Keratinocyte (primary cell): ENCODE results near the gene POLR2B. TPM values are rescaled to one million over a fixed set of nuclear protein-coding genes. Genes with fewer than 3 reads are reported as not detected.

ENCODE experiments used
- DNase-seq: peaks from one replicate; pipeline ENCODE4 v3.0.0-alpha.2; 2011; ENCODE audit warnings: low read depth, missing footprints, low spot score
- FAIRE-seq: peaks from 2 replicates; lab custom pipeline; 2011; peaks lifted over from hg19 to GRCh38; lab: Jason Lieb, UNC
- H2AFZ ChIP-seq: 2 replicates; pipeline ENCODE4 v1.6.0; 2012; ENCODE audit warnings: low read length, control low read depth, inconsistent platforms; ENCODE audit not compliant: control insufficient read depth
- H3K27ac ChIP-seq: 2 replicates; pipeline ENCODE4 v1.5.1; 2011; ENCODE audit warnings: low read length; ENCODE audit not compliant: control insufficient read depth, insufficient read depth
- H3K27me3 ChIP-seq: 3 replicates; pipeline ENCODE4 v1.6.0; 2011; ENCODE audit warnings: low read length; ENCODE audit not compliant: control insufficient read depth, insufficient read depth; ENCODE audit errors: extremely low read depth
- H3K36me3 ChIP-seq, 2 experiments: 2 replicates in 1 of 2; 3 replicates in 1 of 2; pipeline ENCODE4 v1.5.1; 2011; ENCODE audit warnings: low read length in 2 of 2, mild to moderate bottlenecking in 1 of 2; ENCODE audit not compliant: control insufficient read depth in 2 of 2, insufficient read depth in 2 of 2; ENCODE audit errors: extremely low read depth in 1 of 2
- H3K4me1 ChIP-seq: 3 replicates; pipeline ENCODE4 v1.5.1; 2011; ENCODE audit warnings: low read length; ENCODE audit not compliant: control insufficient read depth, insufficient read depth; ENCODE audit errors: extremely low read depth
- H3K4me2 ChIP-seq: 3 replicates; pipeline ENCODE4 v1.6.0; 2011; ENCODE audit warnings: low read depth, low read length; ENCODE audit not compliant: control insufficient read depth, insufficient read depth; ENCODE audit errors: extremely low read depth
- H3K4me3 ChIP-seq, 3 experiments: fragments of 200-600 bp in 1 of 3; sonication (generic) in 1 of 3; 2 replicates in 2 of 3; 3 replicates in 1 of 3; pipeline ENCODE4 v1.5.1; 2011 to 2016; ENCODE audit warnings: low read length in 3 of 3, mild to moderate bottlenecking in 3 of 3, control low read depth in 2 of 3, inconsistent platforms in 1 of 3, low read depth in 1 of 3, mixed read lengths in 1 of 3, mixed run types in 1 of 3, moderate library complexity in 1 of 3; ENCODE audit not compliant: control insufficient read depth in 2 of 3, insufficient read depth in 2 of 3; ENCODE audit errors: extremely low read depth in 1 of 3
- H3K79me2 ChIP-seq: 2 replicates; pipeline ENCODE4 v1.6.0; 2012; ENCODE audit warnings: low read length; ENCODE audit not compliant: control insufficient read depth, insufficient read depth
- H3K9ac ChIP-seq: 3 replicates; pipeline ENCODE4 v1.6.0; 2011; ENCODE audit warnings: low read length; ENCODE audit not compliant: control insufficient read depth, insufficient read depth; ENCODE audit errors: extremely low read depth
- H3K9me1 ChIP-seq: 3 replicates; pipeline ENCODE4 v1.6.0; 2011; ENCODE audit warnings: low read length; ENCODE audit not compliant: control insufficient read depth, insufficient read depth; ENCODE audit errors: extremely low read depth
- H3K9me3 ChIP-seq: 2 replicates; pipeline ENCODE4 v1.5.1; 2012; ENCODE audit warnings: low read depth, low read length; ENCODE audit not compliant: control insufficient read depth
- H4K20me1 ChIP-seq: 3 replicates; pipeline ENCODE4 v1.6.0; 2011; ENCODE audit warnings: low read length; ENCODE audit not compliant: control insufficient read depth, insufficient read depth; ENCODE audit errors: extremely low read depth
- EZH2 ChIP-seq: IDR thresholded peaks from one replicate; pipeline ENCODE4 v1.6.1; 2012; ENCODE audit warnings: inconsistent platforms, mild to moderate bottlenecking, low read length, moderate library complexity
- dilution Hi-C: fragments of 300-500 bp; cut with MboI; formaldehyde crosslinking; loops from one replicate; pipeline ENCODE4 v1.7.0; 2020; ENCODE audit warnings: low sequenced_read_pairs; ENCODE audit not compliant: extremely low pct_ligation_motif_present
- polyA plus RNA-seq, 5 experiments: library from polyadenylated mRNA; depleted of rRNA in 3 of 5; stranded (reverse) in 3 of 5; stranded (forward) in 1 of 5; unstranded in 1 of 5; fragments of >200 nt; gene quantifications; 1 replicate in 1 of 5; 2 replicates in 3 of 5; 3 replicates in 1 of 5; pipeline versions ENCODE4 v1.2.1 to v1.2.3, GENCODE V29; 2011 to 2012; ENCODE audit warnings: missing spikeins in 2 of 5, low read depth in 1 of 5, low replicate concordance in 1 of 5
- TF ChIP-seq, protein P1 (sequence below), 3 experiments: IDR thresholded peaks in 1 of 3; conservative IDR thresholded peaks in 1 of 3; optimal IDR thresholded peaks in 1 of 3; 2 replicates in 2 of 3; 3 replicates in 1 of 3; pipeline versions ENCODE3 to v1.5.1; 2011; ENCODE audit warnings: low read length in 3 of 3, mild to moderate bottlenecking in 3 of 3, moderate library complexity in 2 of 3, control low read depth in 1 of 3, inconsistent platforms in 1 of 3; ENCODE audit not compliant: insufficient read depth in 2 of 3; ENCODE audit errors: extremely low read depth in 1 of 3

Gene POLR2B
- polyA plus RNA-seq, 1 donor (not counting 4 experiments of a cell fraction or from before 2014, with no cell fraction given) = 153 TPM

DNA sequence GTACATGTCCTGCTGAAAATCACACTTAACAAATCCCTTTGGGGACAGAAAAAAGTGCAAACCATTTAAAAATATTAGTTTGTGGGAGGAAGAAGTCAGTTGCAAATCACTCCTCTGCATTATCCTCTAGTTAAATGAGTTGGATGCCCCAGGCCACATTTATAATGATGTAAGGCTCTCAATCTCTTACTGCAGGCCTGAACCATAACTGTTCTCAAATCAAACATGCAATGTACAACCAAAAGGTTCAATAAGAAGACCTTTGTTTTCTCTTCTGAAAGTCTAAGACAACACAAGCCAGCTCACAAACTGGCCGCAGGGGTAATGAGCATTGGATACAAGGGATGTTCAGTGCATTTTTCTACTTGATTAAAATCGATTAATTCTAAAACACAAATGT, 91.8 kb downstream of the POLR2B start:
- Histone ChIP-seq H4K20me1 (no peaks in the 10 kb centered on the region), H3K4me1 (peaks cover 31% of the 10 kb centered on the region), H3K9me3 (no peaks in the 10 kb centered on the region), H3K4me3 (no peak overlapping the region), H3K36me3 (peaks cover 3 to 8% of the 10 kb centered on the region in 2 experiments), H3K4me2 (no peak overlapping the region), H3K9ac (no peak overlapping the region), H3K27me3 (no peaks in the 10 kb centered on the region), H2AFZ (no peak overlapping the region), H3K79me2 (peaks cover 37% of the 10 kb centered on the region), H3K27ac (peak overlapping the region; percentile 27), H3K9me1 (no peaks in the 10 kb centered on the region)
- FAIRE-seq = no peak
- no peak for DNase-seq
- TF ChIP-seq EZH2 = no peak
- TF ChIP-seq, protein P1, sequence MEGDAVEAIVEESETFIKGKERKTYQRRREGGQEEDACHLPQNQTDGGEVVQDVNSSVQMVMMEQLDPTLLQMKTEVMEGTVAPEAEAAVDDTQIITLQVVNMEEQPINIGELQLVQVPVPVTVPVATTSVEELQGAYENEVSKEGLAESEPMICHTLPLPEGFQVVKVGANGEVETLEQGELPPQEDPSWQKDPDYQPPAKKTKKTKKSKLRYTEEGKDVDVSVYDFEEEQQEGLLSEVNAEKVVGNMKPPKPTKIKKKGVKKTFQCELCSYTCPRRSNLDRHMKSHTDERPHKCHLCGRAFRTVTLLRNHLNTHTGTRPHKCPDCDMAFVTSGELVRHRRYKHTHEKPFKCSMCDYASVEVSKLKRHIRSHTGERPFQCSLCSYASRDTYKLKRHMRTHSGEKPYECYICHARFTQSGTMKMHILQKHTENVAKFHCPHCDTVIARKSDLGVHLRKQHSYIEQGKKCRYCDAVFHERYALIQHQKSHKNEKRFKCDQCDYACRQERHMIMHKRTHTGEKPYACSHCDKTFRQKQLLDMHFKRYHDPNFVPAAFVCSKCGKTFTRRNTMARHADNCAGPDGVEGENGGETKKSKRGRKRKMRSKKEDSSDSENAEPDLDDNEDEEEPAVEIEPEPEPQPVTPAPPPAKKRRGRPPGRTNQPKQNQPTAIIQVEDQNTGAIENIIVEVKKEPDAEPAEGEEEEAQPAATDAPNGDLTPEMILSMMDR (optimal IDR thresholded peaks at IDR 0.05 in 1 of 3, IDR thresholded peaks at IDR 0.05 in 1 of 3, conservative IDR thresholded peaks at IDR 0.05 in 1 of 3; ENCODE audit: extremely low read depth in 1 of 3, insufficient read depth in 2 of 3, low read length in 3 of 3) = no peak
- dilution Hi-C loops = no loop called here

DNA sequence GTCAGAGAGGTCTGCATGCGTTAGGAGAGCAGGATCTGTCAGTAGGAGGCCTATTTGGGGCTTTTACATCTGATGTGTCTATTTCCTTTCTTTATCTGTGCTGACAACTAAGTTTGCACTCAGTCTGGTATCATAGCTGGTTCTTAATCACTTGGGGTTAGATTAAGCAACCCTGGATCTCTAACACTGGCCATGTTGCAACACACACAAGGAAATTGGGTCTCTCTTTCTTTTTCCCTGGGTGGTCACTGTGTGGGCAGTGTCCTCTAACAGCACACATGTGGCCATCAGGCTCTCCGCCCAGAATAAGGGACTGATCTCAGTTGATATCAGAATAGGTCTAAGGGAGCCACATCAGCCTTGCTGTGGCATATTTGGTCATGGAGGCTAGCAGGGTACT, 92.6 kb downstream of the POLR2B start:
- H3K27me3 ChIP-seq = no peaks in the 10 kb centered on the region
- TF ChIP-seq EZH2 = no peak
- TF ChIP-seq, protein P1 (optimal IDR thresholded peaks at IDR 0.05 in 1 of 3, IDR thresholded peaks at IDR 0.05 in 1 of 3, conservative IDR thresholded peaks at IDR 0.05 in 1 of 3; ENCODE audit: extremely low read depth in 1 of 3, insufficient read depth in 2 of 3, low read length in 3 of 3) = no peak
- H3K9me1 ChIP-seq = no peaks in the 10 kb centered on the region
- no peaks in the 10 kb centered on the region for H3K9me3 ChIP-seq
- H3K4me2 ChIP-seq = no peak overlapping the region
- peaks cover 37% of the 10 kb centered on the region for H3K4me1 ChIP-seq
- peaks cover 37% of the 10 kb centered on the region for H3K79me2 ChIP-seq
- H4K20me1 ChIP-seq = no peaks in the 10 kb centered on the region
- H2AFZ ChIP-seq = no peak overlapping the region
- H3K36me3 ChIP-seq = peaks cover 4 to 11% of the 10 kb centered on the region in 2 experiments
- H3K4me3 ChIP-seq = no peak overlapping the region
- H3K9ac ChIP-seq = no peak overlapping the region
- peak; percentile 69 for FAIRE-seq
- H3K27ac ChIP-seq = no peak overlapping the region
- dilution Hi-C loops = no loop called here
- DNase-seq = no peak
